RKO (cell line): ENCODE results near the gene MAPK12.
"Not testable (repeated sequence)": the region's sequence is repeated elsewhere in the genome, so short reads cannot be mapped to it uniquely, and the experiment has no call there.

Experiments used
- DNase-seq: peaks from one replicate; pipeline ENCODE4 v3.0.0-alpha.2; 2016; ENCODE audit warnings: low spot score

The MAPK12 gene

DNA sequence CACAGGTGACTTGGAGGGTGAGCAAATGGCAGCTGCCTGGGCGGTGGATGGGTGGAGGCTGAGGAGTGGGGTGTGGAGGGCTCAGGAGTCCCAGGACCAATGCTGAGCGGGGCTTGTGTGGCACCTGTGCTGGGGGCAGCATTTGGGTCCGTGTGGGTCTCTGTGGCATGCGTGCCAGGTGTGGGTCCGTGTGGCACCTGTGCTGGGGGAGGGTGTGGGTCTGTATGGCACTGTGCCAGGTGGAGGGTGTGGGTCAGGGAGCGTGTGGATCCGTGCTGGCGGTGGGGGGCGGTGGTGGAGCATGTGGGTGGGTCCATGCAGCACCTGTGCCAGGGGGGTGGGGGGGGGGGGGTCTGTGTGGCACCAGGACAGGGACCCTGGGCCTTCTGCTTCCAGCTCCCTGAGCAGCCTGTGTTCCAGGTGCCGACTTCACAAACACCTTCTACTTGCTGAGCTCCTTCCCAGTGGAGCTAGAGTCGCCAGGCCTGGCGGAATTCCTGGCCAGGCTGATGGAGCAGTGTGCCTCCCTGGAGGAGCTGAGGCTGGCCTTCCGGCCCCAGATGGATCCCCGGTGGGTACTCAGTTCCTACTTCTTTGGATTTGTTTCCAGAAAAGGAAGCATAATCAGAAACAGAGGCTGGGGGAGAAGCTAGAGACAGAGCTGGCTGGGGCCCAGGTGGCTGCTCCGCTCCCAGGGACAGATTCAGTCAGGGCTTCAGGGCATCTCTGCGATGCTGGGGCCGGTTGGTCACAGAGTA is 46.0 kb downstream of the MAPK12 start:
- no peak for DNase-seq

- no peak for DNase-seq
Observed at GRCh38 chr22:50213263-50213662, 48.2 kb downstream of the MAPK12 start.

- DNase-seq: no peak
Observed at GRCh38 chr22:50211147-50211546, 50.3 kb downstream of the MAPK12 start.

GRCh38 chr22:50210378-50211139 is 50.9 kb downstream of the MAPK12 start:
- DNase-seq: no peak

- DNase-seq: peak; percentile 65
Observed at GRCh38 chr22:50209893-50210292, 51.6 kb downstream of the MAPK12 start.

DNA sequence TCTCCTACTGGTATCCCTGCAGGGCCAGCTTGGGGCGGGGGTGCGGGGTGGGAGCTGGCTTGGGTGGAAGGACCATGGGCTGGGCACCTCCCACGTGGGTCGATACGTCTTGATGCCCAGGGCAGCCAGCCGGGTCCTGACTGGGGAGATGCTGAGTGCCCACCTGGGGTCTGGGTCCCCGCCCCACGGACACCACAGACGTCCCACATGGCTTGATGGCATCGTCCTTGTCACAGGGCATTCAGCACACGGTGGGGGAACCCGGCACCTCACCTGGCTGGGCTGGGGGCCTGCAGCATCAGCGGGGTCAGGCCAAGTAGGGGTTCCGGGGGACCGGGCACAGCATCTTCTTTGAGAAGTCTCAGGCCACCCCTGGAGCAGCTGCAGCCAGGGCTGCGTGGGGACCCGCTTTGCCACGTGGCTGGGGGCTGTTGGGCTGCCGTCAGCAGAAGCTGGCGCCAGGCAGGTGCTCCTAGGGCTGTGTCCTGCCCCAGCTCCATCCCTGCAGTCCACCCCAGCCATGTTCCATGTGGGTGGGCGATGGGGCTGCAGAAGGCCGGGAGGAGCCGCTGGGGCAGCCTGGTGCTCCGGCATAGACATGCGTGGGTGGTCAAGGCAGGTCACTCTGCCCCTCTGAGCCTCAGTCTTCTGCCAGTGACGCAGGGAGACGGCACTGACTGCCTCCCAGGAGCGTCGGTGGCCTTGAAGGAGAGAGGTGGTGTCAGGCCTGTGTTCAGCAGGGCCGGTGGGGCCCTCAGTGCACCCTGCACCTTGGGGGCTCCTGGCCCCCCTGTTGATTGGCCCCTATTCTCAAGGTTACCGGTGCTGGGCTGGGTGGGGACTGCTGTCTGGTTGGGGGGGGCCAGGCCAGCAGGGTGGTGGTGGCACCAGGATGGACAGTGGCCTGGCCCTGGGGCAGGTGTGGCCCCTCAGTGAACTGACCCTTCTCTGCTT is 52.3 kb downstream of the MAPK12 start:
- DNase-seq: no peak

GRCh38 chr22:50208430-50208938 is 53.0 kb downstream of the MAPK12 start:
- DNase-seq: no peak

- DNase-seq: no peak
Observed at GRCh38 chr22:50207383-50208140, 53.9 kb downstream of the MAPK12 start.

DNA sequence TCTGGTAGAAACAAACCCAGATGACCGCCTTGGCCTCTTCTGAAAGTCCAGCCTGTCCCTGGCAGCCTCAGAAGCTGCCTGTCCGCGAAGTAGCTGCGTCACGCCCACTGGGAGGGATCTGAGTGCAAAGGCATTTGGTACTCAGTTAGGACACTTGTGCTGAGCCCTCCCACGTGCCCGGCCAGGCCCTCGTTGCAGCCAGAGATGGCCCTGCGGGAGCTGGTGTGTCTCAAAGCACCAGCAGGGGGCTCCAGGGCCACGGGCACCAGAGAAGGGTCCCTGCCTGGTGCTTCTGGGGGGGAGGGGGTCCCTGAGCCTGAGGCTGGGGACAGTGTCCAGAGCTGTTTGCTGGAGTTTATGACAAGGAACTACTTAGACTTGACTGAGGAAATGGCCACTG is 54.9 kb downstream of the MAPK12 start:
- DNase-seq: no peak

- no peak for DNase-seq
Observed at GRCh38 chr22:50205781-50206569, 55.5 kb downstream of the MAPK12 start.

DNA sequence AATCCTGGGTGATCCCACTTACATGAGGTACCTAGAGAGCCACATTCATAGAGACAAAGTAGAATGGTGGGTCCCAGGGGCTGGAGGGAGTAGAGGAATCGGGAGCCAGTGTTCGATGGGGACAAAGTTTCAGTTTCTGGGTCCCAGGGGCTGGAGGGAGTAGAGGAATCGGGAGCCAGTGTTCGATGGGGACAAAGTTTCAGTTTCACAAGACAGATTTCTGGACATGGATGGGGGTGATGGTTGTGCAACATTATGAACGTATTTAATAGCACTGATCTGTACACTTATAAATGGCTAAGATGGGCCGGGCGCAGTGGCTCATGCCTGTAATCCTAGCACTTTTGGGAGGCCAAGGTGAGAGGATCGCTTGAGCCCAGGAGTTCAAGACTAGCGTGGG is 56.5 kb downstream of the MAPK12 start:
- not testable (repeated sequence) for DNase-seq

DNA sequence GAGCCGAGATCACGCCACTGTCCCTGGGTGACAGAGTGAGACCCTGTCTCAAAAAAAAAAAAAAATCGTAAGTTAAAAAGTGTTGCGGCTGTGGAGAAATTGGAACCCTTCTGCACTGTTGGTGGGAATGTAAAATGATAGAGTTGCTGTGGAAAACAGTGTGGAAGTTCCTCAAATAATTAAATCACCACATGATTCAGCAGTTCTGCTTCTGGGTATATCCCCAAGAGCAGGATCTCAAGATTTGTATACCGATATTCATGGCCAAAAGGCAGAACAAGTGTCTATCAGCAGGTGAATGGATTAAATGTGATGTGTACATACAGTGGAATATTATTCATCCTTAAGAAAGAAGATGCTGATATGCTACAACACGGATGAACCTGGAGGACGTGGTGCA is 56.9 kb downstream of the MAPK12 start:
- DNase-seq: no peak

DNA sequence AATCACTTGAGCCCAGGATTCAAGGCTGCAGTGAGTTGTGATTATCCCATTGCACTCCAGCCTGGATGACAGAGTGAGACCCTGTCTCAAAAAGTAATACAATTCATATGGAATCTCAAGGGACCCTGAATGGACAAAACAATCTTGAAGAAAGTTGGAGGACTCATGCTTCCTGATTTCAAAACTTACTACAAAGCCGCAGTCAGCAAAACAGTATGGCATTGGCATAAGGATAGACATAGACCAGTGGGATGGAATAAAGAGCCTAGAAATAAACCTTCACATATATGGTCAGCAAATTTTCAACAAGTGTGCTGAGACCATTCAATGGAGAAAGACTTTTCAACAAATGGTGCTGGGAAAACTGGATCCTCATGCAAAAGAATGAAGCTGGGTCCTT is 58.2 kb downstream of the MAPK12 start:
- DNase-seq: no peak
